ENCODE measurements around the gene ZDHHC14. TPM values are rescaled to one million over a fixed set of nuclear protein-coding genes. Genes with fewer than 3 reads are reported as not detected.
"Not testable (repeated sequence)": the region's sequence is repeated elsewhere in the genome, so short reads cannot be mapped to it uniquely, and the experiment has no call there.

The ZDHHC14 gene
- total RNA-seq, 2 experiments from 2014 or later: 1.3 to 1.6 TPM

GRCh38 chr6:157586476-157587126, 205.6 kb downstream of the ZDHHC14 start:
- no peak overlapping the region for H3K27ac Mint-ChIP-seq
- peaks cover 4% of the 10 kb centered on the region for H3K9me3 Mint-ChIP-seq
- TF ChIP-seq, protein P1, sequence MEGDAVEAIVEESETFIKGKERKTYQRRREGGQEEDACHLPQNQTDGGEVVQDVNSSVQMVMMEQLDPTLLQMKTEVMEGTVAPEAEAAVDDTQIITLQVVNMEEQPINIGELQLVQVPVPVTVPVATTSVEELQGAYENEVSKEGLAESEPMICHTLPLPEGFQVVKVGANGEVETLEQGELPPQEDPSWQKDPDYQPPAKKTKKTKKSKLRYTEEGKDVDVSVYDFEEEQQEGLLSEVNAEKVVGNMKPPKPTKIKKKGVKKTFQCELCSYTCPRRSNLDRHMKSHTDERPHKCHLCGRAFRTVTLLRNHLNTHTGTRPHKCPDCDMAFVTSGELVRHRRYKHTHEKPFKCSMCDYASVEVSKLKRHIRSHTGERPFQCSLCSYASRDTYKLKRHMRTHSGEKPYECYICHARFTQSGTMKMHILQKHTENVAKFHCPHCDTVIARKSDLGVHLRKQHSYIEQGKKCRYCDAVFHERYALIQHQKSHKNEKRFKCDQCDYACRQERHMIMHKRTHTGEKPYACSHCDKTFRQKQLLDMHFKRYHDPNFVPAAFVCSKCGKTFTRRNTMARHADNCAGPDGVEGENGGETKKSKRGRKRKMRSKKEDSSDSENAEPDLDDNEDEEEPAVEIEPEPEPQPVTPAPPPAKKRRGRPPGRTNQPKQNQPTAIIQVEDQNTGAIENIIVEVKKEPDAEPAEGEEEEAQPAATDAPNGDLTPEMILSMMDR (IDR thresholded peaks at IDR 0.05): no peak
- ATAC-seq (ENCODE audit: poor library complexity) (no peak), DNase-seq (no peak)
- H3K36me3 ChIP-seq (ENCODE audit: insufficient read depth, low read length): no peaks in the 10 kb centered on the region
- H3K4me3 Mint-ChIP-seq: no peak overlapping the region
- H3K9me3 ChIP-seq (ENCODE audit: control insufficient read depth in 1 of 2, insufficient read depth in 1 of 2, low read length in 2 of 2): peaks cover 13 to 18% of the 10 kb centered on the region in 2 experiments
- H3K36me3 Mint-ChIP-seq (ENCODE audit: low read depth): no peaks in the 10 kb centered on the region
- peaks cover 9% of the 10 kb centered on the region for H3K4me1 Mint-ChIP-seq (ENCODE audit: low read depth)
- no peak overlapping the region for H3K27ac ChIP-seq (ENCODE audit: low read depth in 1 of 2, low read length in 2 of 2)
- POLR2A ChIA-PET: no interaction called here
- H3K27me3 Mint-ChIP-seq: no peaks in the 10 kb centered on the region
- H3K27me3 ChIP-seq (ENCODE audit: control insufficient read depth in 1 of 2, insufficient read depth in 2 of 2, low read length in 2 of 2): no peaks in the 10 kb centered on the region
- no peak overlapping the region for H3K4me3 ChIP-seq (ENCODE audit: low read length)
- peaks cover 8% of the 10 kb centered on the region for H3K4me1 ChIP-seq (ENCODE audit: insufficient read depth, low read length)
- CTCF ChIA-PET: no interaction called here
- intact Hi-C loops (cut with DNase I, micrococcal nuclease): no loop called here

DNA sequence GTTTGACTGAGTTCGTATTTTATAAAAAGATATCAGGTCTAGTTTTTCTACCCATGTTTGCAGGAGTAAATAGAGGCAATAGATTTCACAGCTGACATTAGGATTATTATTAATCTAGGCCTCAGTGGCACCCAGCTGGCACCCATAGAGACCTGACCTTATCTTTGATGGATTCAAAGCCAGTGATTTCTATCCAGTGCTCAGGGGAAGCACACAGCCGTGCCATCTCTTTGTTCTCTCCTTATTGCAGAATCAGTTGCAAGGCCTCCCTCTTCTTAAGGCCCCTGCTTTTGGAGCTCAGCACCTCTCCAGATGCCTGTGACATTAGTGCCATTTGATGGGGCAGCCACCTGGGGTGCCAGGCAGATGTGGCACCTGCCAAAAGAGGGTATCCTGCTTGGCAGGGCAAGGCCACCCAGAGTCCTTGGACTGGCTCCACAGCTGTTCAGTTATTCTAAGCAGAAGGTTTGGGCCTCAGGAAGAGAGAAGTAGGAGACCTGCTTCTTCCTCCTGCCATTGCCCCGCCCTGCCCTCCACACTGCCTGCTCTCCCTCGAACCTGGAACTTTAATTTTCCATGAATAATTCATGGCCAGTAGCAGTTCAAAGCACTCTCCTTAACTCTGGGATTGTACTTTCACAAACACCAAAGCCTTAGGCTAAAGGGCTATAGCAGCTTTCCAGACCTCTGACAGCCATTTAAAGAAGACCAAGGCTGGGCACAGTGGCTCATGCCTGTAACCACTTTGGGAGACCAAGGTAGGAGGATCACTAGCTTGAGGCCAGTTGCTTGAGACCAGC, 206.3 kb downstream of the ZDHHC14 start:
- no peak for DNase-seq
- CTCF ChIA-PET: no interaction called here

DNA sequence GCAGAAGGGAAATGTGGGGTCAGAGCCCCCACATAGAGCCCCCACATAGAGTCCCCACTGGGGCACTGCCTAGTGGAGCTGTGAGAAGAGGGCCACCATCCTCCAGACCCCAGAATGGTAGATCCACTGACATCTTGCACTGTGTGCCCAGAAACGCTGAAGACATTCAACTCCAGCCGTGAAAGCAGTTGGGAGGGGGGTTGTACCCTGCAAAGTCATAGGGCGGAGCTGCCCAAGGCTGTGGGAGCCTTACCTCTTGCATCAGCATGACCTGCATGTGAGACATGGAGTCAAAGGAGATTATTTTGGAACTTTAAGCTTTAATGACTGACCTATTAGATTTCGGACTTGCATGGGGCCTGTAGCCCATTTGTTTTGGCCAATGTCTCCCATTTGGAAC, 209.7 kb downstream of the ZDHHC14 start:
- H3K4me1 ChIP-seq (ENCODE audit: insufficient read depth, low read length); H3K27ac ChIP-seq (ENCODE audit: low read depth in 1 of 2, low read length in 2 of 2); intact Hi-C loops (cut with DNase I, micrococcal nuclease); H3K27ac Mint-ChIP-seq; H3K9me3 Mint-ChIP-seq; ATAC-seq (ENCODE audit: poor library complexity); POLR2A ChIA-PET; H3K27me3 Mint-ChIP-seq; H3K4me1 Mint-ChIP-seq (ENCODE audit: low read depth); H3K27me3 ChIP-seq (ENCODE audit: control insufficient read depth in 1 of 2, insufficient read depth in 2 of 2, low read length in 2 of 2); H3K36me3 Mint-ChIP-seq (ENCODE audit: low read depth); H3K4me3 ChIP-seq (ENCODE audit: low read length); CTCF ChIA-PET; DNase-seq; H3K36me3 ChIP-seq (ENCODE audit: insufficient read depth, low read length); H3K4me3 Mint-ChIP-seq: not testable (repeated sequence)
- peaks cover 13 to 24% of the 10 kb centered on the region in 2 experiments for H3K9me3 ChIP-seq (ENCODE audit: control insufficient read depth in 1 of 2, insufficient read depth in 1 of 2, low read length in 2 of 2)

More for the DNA sequence above, 206.3 kb downstream of the ZDHHC14 start:
- H3K4me1 Mint-ChIP-seq (ENCODE audit: low read depth): peaks cover 9% of the 10 kb centered on the region
- no peak overlapping the region for H3K4me3 Mint-ChIP-seq
- intact Hi-C loops (cut with DNase I, micrococcal nuclease): no loop called here
- Histone ChIP-seq H3K4me3 (ENCODE audit: low read length) (no peak overlapping the region), H3K9me3 (ENCODE audit: control insufficient read depth in 1 of 2, insufficient read depth in 1 of 2, low read length in 2 of 2) (peaks cover 13% of the 10 kb centered on the region in 2 experiments), H3K27me3 (ENCODE audit: control insufficient read depth in 1 of 2, insufficient read depth in 2 of 2, low read length in 2 of 2) (no peaks in the 10 kb centered on the region), H3K4me1 (ENCODE audit: insufficient read depth, low read length) (peaks cover 8% of the 10 kb centered on the region), H3K27ac (ENCODE audit: low read depth in 1 of 2, low read length in 2 of 2) (no peak overlapping the region), H3K36me3 (ENCODE audit: insufficient read depth, low read length) (no peaks in the 10 kb centered on the region)
- no peaks in the 10 kb centered on the region for H3K36me3 Mint-ChIP-seq (ENCODE audit: low read depth)
- H3K27me3 Mint-ChIP-seq: no peaks in the 10 kb centered on the region
- POLR2A ChIA-PET: no interaction called here
- H3K27ac Mint-ChIP-seq: no peak overlapping the region
- peaks cover 4% of the 10 kb centered on the region for H3K9me3 Mint-ChIP-seq
- ATAC-seq (ENCODE audit: poor library complexity): no peak
- TF ChIP-seq, protein P1 (IDR thresholded peaks at IDR 0.05): no peak
